Ishikawa (cell line): ENCODE data around the gene BMF.

ENCODE experiments used
- CEBPB ChIP-seq: IDR thresholded peaks from 2 replicates; pipeline ENCODE4 v1.6.1; 2012
- CREB1 ChIP-seq: IDR thresholded peaks from 2 replicates; pipeline ENCODE4 v1.6.1; 2012; ENCODE audit warnings: low read depth
- EGR1 ChIP-seq: IDR thresholded peaks from 2 replicates; pipeline ENCODE4 v1.6.1; 2012
- EP300 ChIP-seq: IDR thresholded peaks from 2 replicates; pipeline ENCODE4 v1.6.1; 2012; ENCODE audit warnings: borderline replicate concordance
- FOXM1 ChIP-seq: IDR thresholded peaks from 2 replicates; pipeline ENCODE4 v1.6.1; 2012; ENCODE audit warnings: low read depth, borderline replicate concordance
- MAX ChIP-seq: IDR thresholded peaks from 2 replicates; pipeline ENCODE4 v1.6.1; 2012
- NFIC ChIP-seq: IDR thresholded peaks from 2 replicates; pipeline ENCODE4 v1.6.1; 2012
- RAD21 ChIP-seq: IDR thresholded peaks from 2 replicates; pipeline ENCODE4 v1.6.1; 2012; ENCODE audit warnings: low read depth
- REST ChIP-seq: IDR thresholded peaks from 2 replicates; pipeline ENCODE4 v1.6.1; 2012; ENCODE audit warnings: low read depth, mild to moderate bottlenecking
- TAF1 ChIP-seq: IDR thresholded peaks from 2 replicates; pipeline ENCODE4 v1.6.1; 2012; ENCODE audit warnings: low read depth, mild to moderate bottlenecking
- TCF12 ChIP-seq: IDR thresholded peaks from 2 replicates; pipeline ENCODE4 v1.6.1; 2012; ENCODE audit warnings: low read depth
- TEAD4 ChIP-seq: IDR thresholded peaks from 2 replicates; pipeline ENCODE4 v1.6.1; 2012
- USF1 ChIP-seq: IDR thresholded peaks from 2 replicates; pipeline ENCODE4 v1.6.1; 2012
- YY1 ChIP-seq: IDR thresholded peaks from 2 replicates; pipeline ENCODE4 v1.6.1; 2012; ENCODE audit warnings: low read depth
- ZBTB7A ChIP-seq: IDR thresholded peaks from 2 replicates; pipeline ENCODE4 v1.6.1; 2012; ENCODE audit warnings: low read depth

The BMF gene

GRCh38 chr15:40096094-40096891, 12.4 kb downstream of the BMF start:
- TF ChIP-seq TEAD4 (no peak), REST (no peak), YY1 (no peak), CREB1 (no peak), TCF12 (no peak), USF1 (no peak), FOXM1 (0 out of 2 replicates have a peak, but pooled peaks have one; percentile 24), TAF1 (no peak), RAD21 (no peak), MAX (no peak), CEBPB (no peak), ZBTB7A (no peak), EP300 (peak; percentile 42; the same call in 1 of the 2 replicates), EGR1 (no peak), NFIC (peak; percentile 50; the same call in 1 of the 2 replicates)

- TF ChIP-seq CEBPB (no peak), YY1 (no peak), FOXM1 (no peak), EGR1 (no peak), EP300 (no peak)
Observed at GRCh38 chr15:40095371-40096093, 13.1 kb downstream of the BMF start.

- TF ChIP-seq TCF12 (no peak), ZBTB7A (no peak), EP300 (no peak), USF1 (no peak), TAF1 (no peak), CEBPB (no peak), TEAD4 (no peak), REST (no peak), MAX (no peak), FOXM1 (no peak), EGR1 (no peak), YY1 (no peak), RAD21 (no peak), NFIC (no peak), CREB1 (no peak)
Observed at GRCh38 chr15:40094156-40094555, 14.5 kb downstream of the BMF start.

GRCh38 chr15:40092979-40093869, 15.5 kb downstream of the BMF start:
- no peak for TF ChIP-seq ZBTB7A
- no peak for TF ChIP-seq TCF12
- TF ChIP-seq USF1 = no peak
- TF ChIP-seq EP300 = no peak
- no peak for TF ChIP-seq NFIC
- TF ChIP-seq EGR1 = no peak
- TF ChIP-seq MAX = no peak
- TF ChIP-seq YY1 = no peak
- no peak for TF ChIP-seq TAF1
- no peak for TF ChIP-seq FOXM1
- no peak for TF ChIP-seq TEAD4
- no peak for TF ChIP-seq CEBPB
- TF ChIP-seq REST = no peak
- TF ChIP-seq CREB1 = no peak
- TF ChIP-seq RAD21 = no peak
